Endothelial cell of hepatic sinusoid (primary cell): Measurements from ENCODE around the gene PLEKHA5.

Source experiments
- in situ Hi-C: cut with HindIII; loops from 2 replicates; pipeline ENCODE4 v1.10.0; 2017; ENCODE audit warnings: low sequenced_read_pairs

The PLEKHA5 gene

GRCh38 chr12:19251481-19252132 is 122.1 kb downstream of the PLEKHA5 start:
- in situ Hi-C loops: no loop called here

GRCh38 chr12:19260135-19260534 is 130.6 kb downstream of the PLEKHA5 start:
- in situ Hi-C loops: no loop called here

GRCh38 chr12:19261773-19262172 is 132.2 kb downstream of the PLEKHA5 start:
- in situ Hi-C loops: no loop called here

GRCh38 chr12:19263672-19264071 is 134.1 kb downstream of the PLEKHA5 start:
- in situ Hi-C loops: no loop called here

GRCh38 chr12:19273482-19274330 is 144.2 kb downstream of the PLEKHA5 start:
- in situ Hi-C loops: no loop called here

- in situ Hi-C loops: no loop called here
Measured at GRCh38 chr12:19276767-19277166, 147.2 kb downstream of the PLEKHA5 start.

- in situ Hi-C loops: no loop called here
Measured at GRCh38 chr12:19277711-19278110, 148.2 kb downstream of the PLEKHA5 start.

GRCh38 chr12:19278407-19278806 is 148.9 kb downstream of the PLEKHA5 start:
- in situ Hi-C loops: no loop called here

GRCh38 chr12:19282133-19282699 is 152.7 kb downstream of the PLEKHA5 start:
- in situ Hi-C loops: no loop called here

- in situ Hi-C loops: no loop called here
Measured at GRCh38 chr12:19284658-19285057, 155.1 kb downstream of the PLEKHA5 start.

- in situ Hi-C loops: no loop called here
Measured at GRCh38 chr12:19285793-19286448, 156.4 kb downstream of the PLEKHA5 start.

GRCh38 chr12:19287302-19287701 is 157.8 kb downstream of the PLEKHA5 start:
- in situ Hi-C loops: no loop called here

- in situ Hi-C loops: no loop called here
Measured at GRCh38 chr12:19288161-19288560, 158.6 kb downstream of the PLEKHA5 start.

GRCh38 chr12:19288603-19289244 is 159.2 kb downstream of the PLEKHA5 start:
- in situ Hi-C loops: no loop called here

- in situ Hi-C loops: no loop called here
Measured at GRCh38 chr12:19298836-19299605, 169.5 kb downstream of the PLEKHA5 start.

- in situ Hi-C loops: no loop called here
Measured at GRCh38 chr12:19299765-19300164, 170.2 kb downstream of the PLEKHA5 start.

GRCh38 chr12:19301223-19301622 is 171.7 kb downstream of the PLEKHA5 start:
- in situ Hi-C loops: no loop called here

GRCh38 chr12:19301688-19302087 is 172.2 kb downstream of the PLEKHA5 start:
- in situ Hi-C loops: no loop called here

- in situ Hi-C loops: no loop called here
Measured at GRCh38 chr12:19302100-19302640, 172.6 kb downstream of the PLEKHA5 start.

GRCh38 chr12:19303496-19303895 is 174.0 kb downstream of the PLEKHA5 start:
- in situ Hi-C loops: no loop called here
